GM12865 (cell line): ENCODE data around the gene PTGDS.

Experiments
- DNase-seq: peaks from one replicate; pipeline ENCODE4 v3.0.0; 2010; ENCODE audit warnings: low read depth
- H3K4me3 ChIP-seq: 2 replicates; pipeline ENCODE4 v1.5.1; 2011; ENCODE audit warnings: mild to moderate bottlenecking, low read depth, low read length, control low read depth
- TF ChIP-seq, protein P1 (sequence below): IDR thresholded peaks from 2 replicates; pipeline ENCODE4 v1.5.1; 2011; ENCODE audit warnings: low read length, control low read depth, low read depth, inconsistent platforms; ENCODE audit not compliant: insufficient read depth; ENCODE audit errors: missing control alignments

Gene PTGDS

DNA sequence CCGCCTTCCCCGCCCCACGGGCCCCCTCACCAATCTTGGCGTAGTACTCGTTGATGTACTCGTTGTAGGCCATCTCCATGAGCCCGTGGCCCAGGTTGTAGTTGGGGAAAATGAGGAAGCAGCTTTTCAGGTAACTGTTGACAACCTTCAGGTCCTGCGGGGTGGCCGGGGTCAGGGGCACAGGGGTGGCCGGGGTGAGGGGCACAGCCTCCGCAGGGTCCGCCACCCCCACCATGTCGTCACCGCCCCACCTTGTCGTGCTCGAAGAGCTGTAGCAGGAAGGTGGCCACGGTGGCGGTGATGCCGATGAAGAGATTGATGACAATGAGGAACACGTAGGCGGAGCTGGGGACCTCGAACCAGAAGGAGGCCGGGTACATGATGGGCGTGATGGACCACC is 33.9 kb downstream of the PTGDS start:
- DNase-seq = no peak
- H3K4me3 ChIP-seq = no peak overlapping the region
- TF ChIP-seq, protein P1, sequence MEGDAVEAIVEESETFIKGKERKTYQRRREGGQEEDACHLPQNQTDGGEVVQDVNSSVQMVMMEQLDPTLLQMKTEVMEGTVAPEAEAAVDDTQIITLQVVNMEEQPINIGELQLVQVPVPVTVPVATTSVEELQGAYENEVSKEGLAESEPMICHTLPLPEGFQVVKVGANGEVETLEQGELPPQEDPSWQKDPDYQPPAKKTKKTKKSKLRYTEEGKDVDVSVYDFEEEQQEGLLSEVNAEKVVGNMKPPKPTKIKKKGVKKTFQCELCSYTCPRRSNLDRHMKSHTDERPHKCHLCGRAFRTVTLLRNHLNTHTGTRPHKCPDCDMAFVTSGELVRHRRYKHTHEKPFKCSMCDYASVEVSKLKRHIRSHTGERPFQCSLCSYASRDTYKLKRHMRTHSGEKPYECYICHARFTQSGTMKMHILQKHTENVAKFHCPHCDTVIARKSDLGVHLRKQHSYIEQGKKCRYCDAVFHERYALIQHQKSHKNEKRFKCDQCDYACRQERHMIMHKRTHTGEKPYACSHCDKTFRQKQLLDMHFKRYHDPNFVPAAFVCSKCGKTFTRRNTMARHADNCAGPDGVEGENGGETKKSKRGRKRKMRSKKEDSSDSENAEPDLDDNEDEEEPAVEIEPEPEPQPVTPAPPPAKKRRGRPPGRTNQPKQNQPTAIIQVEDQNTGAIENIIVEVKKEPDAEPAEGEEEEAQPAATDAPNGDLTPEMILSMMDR = no peak

DNA sequence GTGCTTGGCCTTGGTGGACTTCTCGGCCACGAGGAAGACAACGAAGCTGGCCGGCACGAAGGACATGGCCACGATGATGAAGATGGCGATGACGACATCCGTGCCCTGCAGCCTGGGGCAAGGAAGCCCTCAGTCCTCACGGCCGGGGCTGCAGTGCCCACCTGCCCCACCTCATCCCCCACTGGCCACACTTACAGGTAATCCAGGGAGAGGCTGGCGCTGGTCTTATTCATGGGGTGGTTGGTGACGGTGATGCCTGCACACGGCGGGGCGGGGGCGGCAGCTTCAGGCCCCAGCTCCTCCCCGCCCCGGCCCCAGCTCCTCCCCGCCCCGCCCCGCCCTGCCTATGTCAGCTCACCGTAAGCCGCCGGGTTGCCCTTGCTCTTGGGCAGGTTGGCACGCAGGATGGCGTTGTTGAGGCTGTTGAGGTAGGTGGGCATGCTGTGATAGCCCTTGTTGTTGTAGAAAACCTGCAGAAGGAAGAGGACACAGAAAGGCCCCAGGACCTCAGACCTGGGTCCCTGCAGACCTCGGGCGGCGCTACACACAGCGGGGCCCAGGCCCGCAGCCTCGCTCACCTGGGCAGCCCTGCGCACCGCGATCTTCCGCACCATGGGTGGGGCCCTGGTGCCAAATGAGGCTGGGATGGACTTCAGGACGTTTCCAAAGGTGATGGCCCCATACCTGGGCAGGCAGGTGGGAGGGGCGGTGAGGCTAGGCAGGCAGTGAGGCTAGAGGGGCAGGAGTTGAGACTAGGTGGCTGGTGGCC is 34.8 kb downstream of the PTGDS start:
- DNase-seq = no peak
- TF ChIP-seq, protein P1 = no peak
- H3K4me3 ChIP-seq = no peak overlapping the region

DNA sequence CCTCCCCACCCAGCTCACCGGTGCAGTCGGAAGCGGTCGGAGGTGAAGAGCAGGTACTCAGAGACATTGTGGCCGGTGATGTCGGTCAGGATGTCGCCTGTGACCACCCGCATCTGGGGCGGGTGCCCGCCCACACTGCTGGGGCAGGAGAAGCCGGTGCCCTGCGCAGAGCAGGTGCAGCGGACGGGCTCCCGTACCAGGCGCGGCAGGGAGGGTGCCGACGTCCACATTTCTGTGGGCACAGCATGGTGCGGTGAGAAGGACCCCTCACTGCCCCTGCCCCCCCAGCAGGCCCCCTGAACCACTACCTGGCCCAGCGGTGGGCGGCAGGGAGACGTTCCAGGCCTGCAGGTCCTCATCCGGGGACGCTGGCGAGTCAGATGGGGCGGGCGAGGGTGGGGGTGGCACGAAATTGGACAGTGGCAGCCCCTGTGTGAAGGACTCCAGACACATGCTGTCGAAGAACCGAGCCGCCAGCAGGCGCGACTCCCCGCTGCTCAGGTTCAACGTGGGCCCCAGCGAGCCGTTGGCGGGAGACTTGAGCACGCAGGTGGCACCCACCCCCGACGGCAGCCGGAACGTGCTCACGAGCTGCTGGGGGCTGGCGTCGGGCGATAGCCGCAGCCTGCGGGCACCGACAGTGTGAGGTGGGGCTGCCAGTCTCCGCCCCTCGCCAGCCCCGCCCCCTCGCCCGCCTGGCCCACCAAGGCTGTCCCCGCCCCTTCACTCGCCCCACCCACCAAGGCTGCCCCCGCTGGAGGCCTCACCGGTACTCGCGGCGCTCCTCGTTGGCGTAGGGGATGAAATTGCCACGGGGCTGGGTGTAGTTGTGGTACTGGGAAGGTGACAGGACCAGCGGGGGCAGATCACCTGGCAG is 35.6 kb downstream of the PTGDS start:
- DNase-seq = no peak
- TF ChIP-seq, protein P1 = no peak
- no peak overlapping the region for H3K4me3 ChIP-seq

DNA sequence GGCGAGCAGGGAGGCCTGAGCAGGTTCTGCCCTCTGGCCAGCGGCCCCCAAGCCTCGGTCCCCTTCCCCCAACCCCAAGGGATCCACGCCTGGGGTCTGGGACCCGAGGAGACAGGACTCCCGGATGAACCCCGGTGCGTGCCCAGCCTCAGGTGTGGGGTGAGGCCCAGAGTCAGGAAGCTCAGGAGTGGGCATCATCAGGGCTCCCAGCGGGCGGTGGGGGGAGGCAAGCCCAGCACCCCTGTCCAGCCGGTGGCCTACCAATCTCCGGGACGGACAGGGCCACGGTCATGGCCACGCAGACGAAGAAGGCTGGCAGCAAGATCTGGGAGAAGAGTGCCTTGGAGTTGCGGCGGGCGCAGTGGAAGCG is 36.3 kb downstream of the PTGDS start:
- DNase-seq = no peak
- no peak overlapping the region for H3K4me3 ChIP-seq
- TF ChIP-seq, protein P1 = no peak

DNA sequence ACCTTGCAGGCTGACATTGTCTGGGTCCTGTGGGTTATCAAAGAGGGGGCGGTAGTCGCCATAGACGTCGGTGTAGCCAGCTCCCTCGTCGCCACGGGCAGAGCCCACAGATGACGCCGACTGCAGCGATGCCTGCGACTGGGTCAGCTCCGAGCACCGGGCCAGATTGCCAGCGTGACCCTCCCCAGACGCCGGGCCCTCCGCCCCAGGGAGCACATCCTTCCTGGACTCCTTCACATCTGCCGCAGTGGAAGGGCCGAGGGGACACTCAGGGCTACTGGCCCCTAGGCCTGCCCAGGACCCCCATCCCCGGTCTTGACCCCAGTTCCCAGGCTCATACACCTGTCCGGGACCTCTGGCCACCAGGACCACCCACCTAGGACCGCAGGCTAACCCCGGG is 36.9 kb downstream of the PTGDS start:
- TF ChIP-seq, protein P1 = no peak
- no peak for DNase-seq
- H3K4me3 ChIP-seq = no peak overlapping the region

DNA sequence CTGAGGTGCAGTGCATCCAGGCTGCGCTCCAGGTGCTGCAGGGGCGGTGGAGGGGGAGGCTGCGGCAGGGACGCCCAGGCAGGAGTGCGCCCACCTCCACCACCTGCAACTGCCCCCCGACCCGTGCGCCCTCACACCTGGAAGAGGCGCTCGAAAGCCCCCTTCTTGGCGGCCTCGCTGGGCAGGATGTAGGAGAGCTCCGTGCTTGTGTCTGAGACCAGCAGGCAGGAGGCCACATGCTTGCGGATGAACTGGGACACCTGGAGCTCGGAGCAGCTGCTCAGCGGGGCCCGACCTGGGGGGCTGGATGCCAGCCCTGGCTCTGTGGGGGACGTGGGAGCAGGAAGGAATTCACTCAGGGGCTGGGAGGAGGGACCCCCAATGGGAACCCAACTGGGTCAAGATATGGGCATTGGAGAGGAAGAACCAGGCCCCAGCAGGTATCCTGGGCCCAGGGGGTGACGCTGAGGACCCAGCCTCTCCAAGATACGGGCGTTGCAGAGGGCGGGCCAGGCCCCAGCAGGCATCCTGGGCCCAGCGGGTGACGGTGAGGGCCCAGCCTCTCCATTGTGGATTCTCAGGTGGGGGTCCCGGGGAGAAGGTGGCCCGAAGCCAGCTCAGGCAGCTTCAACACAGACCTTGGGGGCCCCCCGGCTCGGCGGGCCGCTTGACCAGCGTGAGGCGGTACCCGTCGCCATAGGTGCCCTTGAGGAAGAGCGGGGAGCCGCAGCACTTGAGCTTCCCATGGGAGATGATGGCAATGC is 37.7 kb downstream of the PTGDS start:
- no peak for DNase-seq
- H3K4me3 ChIP-seq = no peak overlapping the region
- TF ChIP-seq, protein P1 = no peak
